PC-9 (cell line): Measurements from ENCODE around the gene DDAH1. TPM values are rescaled to one million over a fixed set of nuclear protein-coding genes. Genes with fewer than 3 reads are reported as not detected.

Experiments used
- BruUV-seq: library from RNA; stranded (reverse); fragments of 400-500 nt; replicated peaks from 2 replicates; lab custom pipeline; 2021; lab: Mats Ljungman, UMichigan
- CTCF ChIA-PET: fragments of 300-600 bp; sonication (Branson Sonifier 250); formaldehyde crosslinking; loops from one replicate; lab custom pipeline; 2022; ENCODE audit warnings: antibody characterized with exemption; lab: Charles Lee
- POLR2A ChIA-PET: fragments of 300-600 bp; sonication (Branson Sonifier 250); formaldehyde crosslinking; loops from one replicate; lab custom pipeline; 2022; ENCODE audit warnings: antibody characterized with exemption; ENCODE audit not compliant: unreplicated experiment; lab: Charles Lee
- DNase-seq, 2 experiments: peaks; one replicate each; pipeline versions ENCODE4 v3.0.0 to v3.0.0-alpha.2; 2015 to 2022; ENCODE audit warnings: mixed read lengths in 1 of 2
- H2AFZ ChIP-seq: fragments of 200-600 bp; sonication (generic); 2 replicates; pipeline ENCODE4 v1.8.1; 2017; ENCODE audit warnings: antibody characterized with exemption
- H3F3A ChIP-seq: fragments of 200-600 bp; sonication (generic); 2 replicates; pipeline ENCODE4 v1.8.1; 2017; ENCODE audit warnings: antibody characterized with exemption, mild to moderate bottlenecking, low read depth; ENCODE audit not compliant: insufficient read depth
- H3K27ac ChIP-seq: fragments of 200-600 bp; sonication (generic); 2 replicates; pipeline ENCODE4 v1.6.1; 2016; ENCODE audit warnings: mixed run types
- H3K27me3 ChIP-seq: fragments of 200-600 bp; sonication (generic); 2 replicates; pipeline ENCODE4 v1.6.1; 2016; ENCODE audit warnings: low read depth, mixed run types; ENCODE audit not compliant: insufficient read depth
- H3K36me3 ChIP-seq: fragments of 200-600 bp; sonication (generic); 2 replicates; pipeline ENCODE4 v1.6.1; 2016; ENCODE audit warnings: low read depth, mixed run types
- H3K4me1 ChIP-seq: fragments of 200-600 bp; sonication (generic); replicated peaks from 2 replicates; pipeline ENCODE4 v1.6.1; 2016; ENCODE audit warnings: mixed run types; ENCODE audit not compliant: insufficient read depth
- H3K4me2 ChIP-seq: fragments of 200-600 bp; sonication (generic); 2 replicates; pipeline ENCODE4 v1.6.1; 2017; ENCODE audit warnings: mixed run types
- H3K4me3 ChIP-seq: fragments of 200-600 bp; sonication (generic); 2 replicates; pipeline ENCODE4 v1.6.1; 2016; ENCODE audit warnings: mixed run types
- H3K79me2 ChIP-seq: fragments of 200-600 bp; sonication (generic); 2 replicates; pipeline ENCODE4 v1.6.1; 2017; ENCODE audit warnings: low read depth, mixed run types
- H3K9me2 ChIP-seq: fragments of 200-600 bp; sonication (generic); 2 replicates; pipeline ENCODE4 v1.8.1; 2017; ENCODE audit warnings: mild to moderate bottlenecking; ENCODE audit not compliant: insufficient read depth
- H3K9me3 ChIP-seq: fragments of 200-600 bp; sonication (generic); 2 replicates; pipeline ENCODE4 v1.8.1; 2016; ENCODE audit warnings: low read depth; ENCODE audit not compliant: insufficient read depth
- H4K20me1 ChIP-seq: fragments of 200-600 bp; sonication (generic); 2 replicates; pipeline ENCODE4 v1.8.1; 2017; ENCODE audit not compliant: insufficient read depth
- EZH2 ChIP-seq: fragments of 200-600 bp; sonication (generic); IDR thresholded peaks from 2 replicates; pipeline ENCODE4 v1.8.0; 2017; ENCODE audit warnings: antibody characterized with exemption, low read depth
- intact Hi-C: fragments of 100-400 bp; cut with micrococcal nuclease; formaldehyde crosslinking; loops from one replicate; pipeline ENCODE4 v1.10.0; 2022; ENCODE audit not compliant: unreplicated experiment
- total RNA-seq: library from RNA; stranded (reverse); gene quantifications from 2 replicates; pipeline ENCODE4 v1.2.3, GENCODE V29; 2021
- TF ChIP-seq, protein P1 (sequence below): fragments of 200-600 bp; sonication (generic); conservative IDR thresholded peaks from 2 replicates; pipeline ENCODE4 v1.6.1; 2017; ENCODE audit warnings: mixed run types, antibody characterized with exemption, mild to moderate bottlenecking, moderate library complexity

Gene DDAH1
- total RNA-seq, 1 experiment from 2014 or later, result 31.9 TPM

GRCh38 chr1:85438353-85438752 lies 26.6 kb downstream of the DDAH1 start:
- Histone ChIP-seq H3K36me3 (no peaks in the 10 kb centered on the region), H3K79me2 (peaks cover 22% of the 10 kb centered on the region), H3F3A (0 out of 2 replicates have a peak, but pooled peaks cover 4% of the 10 kb centered on the region), H3K9me3 (no peaks in the 10 kb centered on the region), H3K4me3 (no peak overlapping the region), H2AFZ (no peak overlapping the region), H3K27ac (no peak overlapping the region), H3K27me3 (no peaks in the 10 kb centered on the region), H4K20me1 (no peaks in the 10 kb centered on the region), H3K4me2 (no peak overlapping the region), H3K4me1 (peaks cover 8% of the 10 kb centered on the region), H3K9me2 (no peaks in the 10 kb centered on the region)
- DNase-seq, result no peak
- CTCF ChIA-PET, result no interaction called here
- no TSS peak for BruUV-seq
- intact Hi-C loops, result no loop called here
- TF ChIP-seq, protein P1, sequence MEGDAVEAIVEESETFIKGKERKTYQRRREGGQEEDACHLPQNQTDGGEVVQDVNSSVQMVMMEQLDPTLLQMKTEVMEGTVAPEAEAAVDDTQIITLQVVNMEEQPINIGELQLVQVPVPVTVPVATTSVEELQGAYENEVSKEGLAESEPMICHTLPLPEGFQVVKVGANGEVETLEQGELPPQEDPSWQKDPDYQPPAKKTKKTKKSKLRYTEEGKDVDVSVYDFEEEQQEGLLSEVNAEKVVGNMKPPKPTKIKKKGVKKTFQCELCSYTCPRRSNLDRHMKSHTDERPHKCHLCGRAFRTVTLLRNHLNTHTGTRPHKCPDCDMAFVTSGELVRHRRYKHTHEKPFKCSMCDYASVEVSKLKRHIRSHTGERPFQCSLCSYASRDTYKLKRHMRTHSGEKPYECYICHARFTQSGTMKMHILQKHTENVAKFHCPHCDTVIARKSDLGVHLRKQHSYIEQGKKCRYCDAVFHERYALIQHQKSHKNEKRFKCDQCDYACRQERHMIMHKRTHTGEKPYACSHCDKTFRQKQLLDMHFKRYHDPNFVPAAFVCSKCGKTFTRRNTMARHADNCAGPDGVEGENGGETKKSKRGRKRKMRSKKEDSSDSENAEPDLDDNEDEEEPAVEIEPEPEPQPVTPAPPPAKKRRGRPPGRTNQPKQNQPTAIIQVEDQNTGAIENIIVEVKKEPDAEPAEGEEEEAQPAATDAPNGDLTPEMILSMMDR, result no peak
- TF ChIP-seq EZH2, result no peak
- POLR2A ChIA-PET, result no interaction called here

GRCh38 chr1:85437139-85437538 lies 27.8 kb downstream of the DDAH1 start:
- no peaks in the 10 kb centered on the region for H4K20me1 ChIP-seq
- CTCF ChIA-PET, result no interaction called here
- no peak overlapping the region for H3K4me2 ChIP-seq
- 0 out of 2 replicates have a peak, but pooled peaks cover 4% of the 10 kb centered on the region for H3F3A ChIP-seq
- no peaks in the 10 kb centered on the region for H3K9me2 ChIP-seq
- no TSS peak for BruUV-seq
- DNase-seq, result no peak
- no peak overlapping the region for H3K27ac ChIP-seq
- H3K4me1 ChIP-seq, result peaks cover 8% of the 10 kb centered on the region
- H3K27me3 ChIP-seq, result no peaks in the 10 kb centered on the region
- POLR2A ChIA-PET, result interaction anchor here (0.7 kb wide), 1 partner anchor 404 kb away, joined by 4 read pairs; no protein-coding TSS in a partner anchor
- intact Hi-C loops, result no loop called here
- H2AFZ ChIP-seq, result no peak overlapping the region
- H3K79me2 ChIP-seq, result peaks cover 27% of the 10 kb centered on the region
- TF ChIP-seq, protein P1, result no peak
- TF ChIP-seq EZH2, result no peak
- H3K4me3 ChIP-seq, result no peak overlapping the region
- no peaks in the 10 kb centered on the region for H3K36me3 ChIP-seq
- no peaks in the 10 kb centered on the region for H3K9me3 ChIP-seq

- no peak overlapping the region for H3K27ac ChIP-seq
- no peak for DNase-seq
- H3K4me3 ChIP-seq, result no peak overlapping the region
- no peak overlapping the region for H2AFZ ChIP-seq
- no peaks in the 10 kb centered on the region for H4K20me1 ChIP-seq
- TF ChIP-seq EZH2, result no peak
- TF ChIP-seq, protein P1, result no peak
- CTCF ChIA-PET, result no interaction called here
- H3K79me2 ChIP-seq, result peaks cover 32% of the 10 kb centered on the region
- H3K9me2 ChIP-seq, result no peaks in the 10 kb centered on the region
- no peaks in the 10 kb centered on the region for H3K36me3 ChIP-seq
- H3K9me3 ChIP-seq, result no peaks in the 10 kb centered on the region
- no TSS peak for BruUV-seq
- no peaks in the 10 kb centered on the region for H3F3A ChIP-seq
- intact Hi-C loops, result no loop called here
- H3K27me3 ChIP-seq, result no peaks in the 10 kb centered on the region
- POLR2A ChIA-PET, result no interaction called here
- no peak overlapping the region for H3K4me2 ChIP-seq
- H3K4me1 ChIP-seq, result no peaks in the 10 kb centered on the region
These were observed 31.9 kb downstream of the DDAH1 start for GRCh38 chr1:85433096-85433495.
